ENCODE results near the gene CCDC148.

CCDC148 gene

GRCh38 chr2:158498043-158498748 lies 41.6 kb upstream of the CCDC148 start:
- H4K20me1 ChIP-seq (ENCODE audit: insufficient read depth, low read length): peaks cover 8% of the 10 kb centered on the region
- H3K4me3 ChIP-seq (ENCODE audit: low read length): no peak overlapping the region
- peaks cover 6% of the 10 kb centered on the region for H3K79me2 ChIP-seq (ENCODE audit: low read length)
- no peaks in the 10 kb centered on the region for H3K27me3 ChIP-seq (ENCODE audit: low read depth, low read length)
- H3K9me3 ChIP-seq (ENCODE audit: insufficient read depth, low read length): no peaks in the 10 kb centered on the region
- TF ChIP-seq, protein P1, sequence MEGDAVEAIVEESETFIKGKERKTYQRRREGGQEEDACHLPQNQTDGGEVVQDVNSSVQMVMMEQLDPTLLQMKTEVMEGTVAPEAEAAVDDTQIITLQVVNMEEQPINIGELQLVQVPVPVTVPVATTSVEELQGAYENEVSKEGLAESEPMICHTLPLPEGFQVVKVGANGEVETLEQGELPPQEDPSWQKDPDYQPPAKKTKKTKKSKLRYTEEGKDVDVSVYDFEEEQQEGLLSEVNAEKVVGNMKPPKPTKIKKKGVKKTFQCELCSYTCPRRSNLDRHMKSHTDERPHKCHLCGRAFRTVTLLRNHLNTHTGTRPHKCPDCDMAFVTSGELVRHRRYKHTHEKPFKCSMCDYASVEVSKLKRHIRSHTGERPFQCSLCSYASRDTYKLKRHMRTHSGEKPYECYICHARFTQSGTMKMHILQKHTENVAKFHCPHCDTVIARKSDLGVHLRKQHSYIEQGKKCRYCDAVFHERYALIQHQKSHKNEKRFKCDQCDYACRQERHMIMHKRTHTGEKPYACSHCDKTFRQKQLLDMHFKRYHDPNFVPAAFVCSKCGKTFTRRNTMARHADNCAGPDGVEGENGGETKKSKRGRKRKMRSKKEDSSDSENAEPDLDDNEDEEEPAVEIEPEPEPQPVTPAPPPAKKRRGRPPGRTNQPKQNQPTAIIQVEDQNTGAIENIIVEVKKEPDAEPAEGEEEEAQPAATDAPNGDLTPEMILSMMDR (IDR thresholded peaks at IDR 0.05; ENCODE audit: low read depth, low read length): no peak
- TF ChIP-seq EZH2phosphoT487 (IDR thresholded peaks at IDR 0.05; ENCODE audit: low read depth): no peak
- H3K4me2 ChIP-seq (ENCODE audit: low read length): no peak overlapping the region
- no peaks in the 10 kb centered on the region for H3K4me1 ChIP-seq (ENCODE audit: low read length)
- H2AFZ ChIP-seq (ENCODE audit: low read depth, low read length): no peak overlapping the region
- no peak overlapping the region for H3K27ac ChIP-seq (ENCODE audit: low read length)
- H3K9ac ChIP-seq (ENCODE audit: low read length): no peak overlapping the region
- H3K36me3 ChIP-seq (replicated peaks; ENCODE audit: low read depth, low read length): no peaks in the 10 kb centered on the region

DNA sequence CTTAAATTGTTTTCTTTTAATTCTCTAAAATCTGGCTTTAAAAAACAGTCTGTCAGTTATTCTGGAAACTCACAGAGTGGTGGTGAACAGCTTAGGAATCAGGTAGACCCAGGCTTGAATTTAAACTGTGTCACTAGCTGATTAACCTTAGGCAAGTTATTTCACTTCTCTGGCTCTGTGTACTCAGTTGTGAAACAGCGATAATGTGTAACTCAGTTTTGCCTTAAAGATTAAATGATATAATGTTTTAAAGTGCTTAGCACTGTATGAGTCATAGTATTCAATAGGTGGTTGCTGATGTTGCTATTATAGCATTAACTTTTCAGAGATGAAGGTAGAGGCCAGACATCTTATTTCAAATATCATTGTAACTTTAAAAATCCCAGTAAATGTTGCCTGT lies 40.9 kb upstream of the CCDC148 start:
- no peak overlapping the region for H3K4me3 ChIP-seq (ENCODE audit: low read length)
- TF ChIP-seq, protein P1 (IDR thresholded peaks at IDR 0.05; ENCODE audit: low read depth, low read length): no peak
- TF ChIP-seq EZH2phosphoT487 (IDR thresholded peaks at IDR 0.05; ENCODE audit: low read depth): no peak
- no peaks in the 10 kb centered on the region for H3K36me3 ChIP-seq (replicated peaks; ENCODE audit: low read depth, low read length)
- H3K79me2 ChIP-seq (ENCODE audit: low read length): peaks cover 6% of the 10 kb centered on the region
- H3K4me2 ChIP-seq (ENCODE audit: low read length): no peak overlapping the region
- H3K27ac ChIP-seq (ENCODE audit: low read length): no peak overlapping the region
- no peak overlapping the region for H2AFZ ChIP-seq (ENCODE audit: low read depth, low read length)
- H3K4me1 ChIP-seq (ENCODE audit: low read length): no peaks in the 10 kb centered on the region
- no peaks in the 10 kb centered on the region for H3K27me3 ChIP-seq (ENCODE audit: low read depth, low read length)
- no peaks in the 10 kb centered on the region for H3K9me3 ChIP-seq (ENCODE audit: insufficient read depth, low read length)
- H4K20me1 ChIP-seq (ENCODE audit: insufficient read depth, low read length): peaks cover 8% of the 10 kb centered on the region
- H3K9ac ChIP-seq (ENCODE audit: low read length): no peak overlapping the region

DNA sequence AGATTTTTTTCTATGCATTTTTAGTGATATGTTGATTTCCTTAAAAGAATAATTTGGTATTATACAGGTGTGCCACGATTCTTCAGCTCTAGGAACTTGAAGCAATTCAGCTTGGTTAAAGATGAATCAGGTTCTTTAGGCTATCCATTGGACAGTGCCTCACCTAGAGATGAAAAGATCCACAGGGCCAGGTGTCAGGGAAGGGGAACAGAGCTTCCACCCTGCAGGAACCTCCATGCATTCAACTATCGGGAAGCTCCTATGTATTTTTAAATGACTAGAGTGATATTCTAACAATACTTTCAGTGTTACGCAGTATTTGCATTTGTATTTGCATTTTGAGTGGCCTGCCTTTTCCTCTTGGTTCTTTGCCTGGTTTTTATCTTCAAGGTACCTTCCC lies 40.4 kb upstream of the CCDC148 start:
- Histone ChIP-seq H3K9me3 (ENCODE audit: insufficient read depth, low read length) (no peaks in the 10 kb centered on the region), H3K36me3 (replicated peaks; ENCODE audit: low read depth, low read length) (no peaks in the 10 kb centered on the region), H3K4me3 (ENCODE audit: low read length) (no peak overlapping the region), H4K20me1 (ENCODE audit: insufficient read depth, low read length) (peaks cover 8% of the 10 kb centered on the region; the same call in 1 of the 2 replicates), H3K79me2 (ENCODE audit: low read length) (peaks cover 6% of the 10 kb centered on the region), H3K4me2 (ENCODE audit: low read length) (no peak overlapping the region), H2AFZ (ENCODE audit: low read depth, low read length) (no peak overlapping the region), H3K9ac (ENCODE audit: low read length) (no peak overlapping the region), H3K27me3 (ENCODE audit: low read depth, low read length) (no peaks in the 10 kb centered on the region), H3K4me1 (ENCODE audit: low read length) (no peaks in the 10 kb centered on the region), H3K27ac (ENCODE audit: low read length) (no peak overlapping the region)
- TF ChIP-seq EZH2phosphoT487 (IDR thresholded peaks at IDR 0.05; ENCODE audit: low read depth): no peak
- TF ChIP-seq, protein P1 (IDR thresholded peaks at IDR 0.05; ENCODE audit: low read depth, low read length): no peak

- no peak for TF ChIP-seq EZH2phosphoT487 (IDR thresholded peaks at IDR 0.05; ENCODE audit: low read depth)
- TF ChIP-seq, protein P1 (IDR thresholded peaks at IDR 0.05; ENCODE audit: low read depth, low read length): no peak
- Histone ChIP-seq H3K79me2 (ENCODE audit: low read length) (peaks cover 13% of the 10 kb centered on the region), H3K4me3 (ENCODE audit: low read length) (no peak overlapping the region), H2AFZ (ENCODE audit: low read depth, low read length) (no peak overlapping the region), H3K36me3 (replicated peaks; ENCODE audit: low read depth, low read length) (no peaks in the 10 kb centered on the region), H4K20me1 (ENCODE audit: insufficient read depth, low read length) (peaks cover 3% of the 10 kb centered on the region; the same call in 1 of the 2 replicates), H3K27ac (ENCODE audit: low read length) (no peak overlapping the region), H3K9ac (ENCODE audit: low read length) (no peak overlapping the region), H3K27me3 (ENCODE audit: low read depth, low read length) (no peaks in the 10 kb centered on the region), H3K4me1 (ENCODE audit: low read length) (no peaks in the 10 kb centered on the region), H3K9me3 (ENCODE audit: insufficient read depth, low read length) (no peaks in the 10 kb centered on the region), H3K4me2 (ENCODE audit: low read length) (no peak overlapping the region)
Measured at GRCh38 chr2:158495175-158495574, 38.6 kb upstream of the CCDC148 start.
